Lower leg skin (tissue), 3 donors: ENCODE measurements around the gene BMP2K.

Experiments used
- POLR2A ChIP-seq, 2 donors: fragments of 450-650 bp; IDR thresholded peaks; one replicate each; pipeline ENCODE4 v1.6.1; 2016 to 2017; ENCODE audit warnings: antibody characterized with exemption in 2 of 2, mild to moderate bottlenecking in 1 of 2, moderate library complexity in 1 of 2
- TF ChIP-seq, protein P1 (sequence below), 3 donors: fragments of 450-650 bp; IDR thresholded peaks; one replicate each; pipeline ENCODE4 v1.5.1; 2016; ENCODE audit warnings: antibody characterized with exemption in 3 of 3, mild to moderate bottlenecking in 3 of 3, moderate library complexity in 2 of 3

DNA sequence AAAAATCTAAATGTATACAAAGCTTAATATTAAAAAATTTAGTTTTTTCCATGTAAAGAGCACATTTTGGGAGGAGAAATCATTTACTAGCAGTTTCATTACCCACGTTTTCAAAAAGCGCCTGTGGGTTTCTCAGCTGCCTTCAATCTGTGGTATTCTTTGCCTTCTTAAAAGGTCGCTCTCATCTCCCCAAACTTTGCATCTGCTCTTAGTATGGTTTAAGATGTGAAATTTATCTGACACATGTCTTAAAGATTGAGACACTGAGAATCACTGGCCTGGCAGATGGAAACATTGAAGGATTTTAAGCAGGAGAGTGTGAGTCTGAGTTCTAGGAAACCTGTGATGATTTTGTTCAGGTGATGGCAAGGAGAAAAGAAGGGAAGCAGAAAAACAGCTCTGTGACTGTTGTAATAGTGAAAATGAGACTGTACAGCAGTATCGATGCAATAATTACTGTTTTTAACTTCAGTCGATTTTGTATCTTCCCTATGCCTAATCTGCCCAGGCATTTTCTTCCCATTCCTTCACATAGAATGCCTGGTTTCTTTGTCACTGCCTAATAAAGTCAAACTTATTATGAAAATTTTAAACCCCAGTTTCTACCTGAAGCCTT, 87.2 kb downstream of the BMP2K start:
- TF ChIP-seq, protein P1, sequence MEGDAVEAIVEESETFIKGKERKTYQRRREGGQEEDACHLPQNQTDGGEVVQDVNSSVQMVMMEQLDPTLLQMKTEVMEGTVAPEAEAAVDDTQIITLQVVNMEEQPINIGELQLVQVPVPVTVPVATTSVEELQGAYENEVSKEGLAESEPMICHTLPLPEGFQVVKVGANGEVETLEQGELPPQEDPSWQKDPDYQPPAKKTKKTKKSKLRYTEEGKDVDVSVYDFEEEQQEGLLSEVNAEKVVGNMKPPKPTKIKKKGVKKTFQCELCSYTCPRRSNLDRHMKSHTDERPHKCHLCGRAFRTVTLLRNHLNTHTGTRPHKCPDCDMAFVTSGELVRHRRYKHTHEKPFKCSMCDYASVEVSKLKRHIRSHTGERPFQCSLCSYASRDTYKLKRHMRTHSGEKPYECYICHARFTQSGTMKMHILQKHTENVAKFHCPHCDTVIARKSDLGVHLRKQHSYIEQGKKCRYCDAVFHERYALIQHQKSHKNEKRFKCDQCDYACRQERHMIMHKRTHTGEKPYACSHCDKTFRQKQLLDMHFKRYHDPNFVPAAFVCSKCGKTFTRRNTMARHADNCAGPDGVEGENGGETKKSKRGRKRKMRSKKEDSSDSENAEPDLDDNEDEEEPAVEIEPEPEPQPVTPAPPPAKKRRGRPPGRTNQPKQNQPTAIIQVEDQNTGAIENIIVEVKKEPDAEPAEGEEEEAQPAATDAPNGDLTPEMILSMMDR (IDR thresholded peaks at IDR 0.05) = no peak
- TF ChIP-seq POLR2A (IDR thresholded peaks at IDR 0.05) = no peak
